ENCODE measurements around the gene SYT5.
A peak's percentile ranks its signal among the peaks of the same experiment; 100 is the strongest.

- peak; percentile 24 to 41 (median 32) for TF ChIP-seq CTCF (IDR thresholded peaks at IDR 0.05)
- no peak for TF ChIP-seq POLR2A (IDR thresholded peaks at IDR 0.05)
Measured at GRCh38 chr19:55165952-55166529, 14.0 kb downstream of the SYT5 start.
